Ectodermal cell (in vitro differentiated cells): ENCODE measurements around the gene RNF13.

Source experiments
- H3K27ac ChIP-seq: 2 replicates; pipeline ENCODE4 v1.7.0; 2013; ENCODE audit warnings: mild to moderate bottlenecking, low read depth, low read length; ENCODE audit not compliant: insufficient read depth, poor library complexity, severe bottlenecking
- H3K27me3 ChIP-seq: 2 replicates; pipeline ENCODE4 v1.7.0; 2013; ENCODE audit warnings: mild to moderate bottlenecking, low read length; ENCODE audit not compliant: insufficient read depth, control insufficient read depth, poor library complexity, severe bottlenecking
- H3K36me3 ChIP-seq: one replicate; pipeline ENCODE4 v1.7.0; 2013; ENCODE audit warnings: low read length; ENCODE audit not compliant: control insufficient read depth, insufficient read depth
- H3K4me1 ChIP-seq: one replicate; pipeline ENCODE4 v1.7.0; 2013; ENCODE audit warnings: low read length; ENCODE audit not compliant: control insufficient read depth, insufficient read depth
- H3K4me3 ChIP-seq: 2 replicates; pipeline ENCODE4 v1.7.0; 2013; ENCODE audit warnings: low read depth, low read length, control low read depth; ENCODE audit not compliant: insufficient read depth
- H3K9me3 ChIP-seq: 2 replicates; pipeline ENCODE4 v1.7.0; 2013; ENCODE audit warnings: mild to moderate bottlenecking, low read length, moderate library complexity; ENCODE audit not compliant: control insufficient read depth
- WGBS, 2 experiments: methylation state at CpG; one replicate each; pipeline ENCODE4 v1.1.7; 2013; ENCODE audit warnings: missing lambda C conversion rate in 2 of 2; 5-methylcytosine and 5-hydroxymethylcytosine counted together

Gene RNF13

DNA sequence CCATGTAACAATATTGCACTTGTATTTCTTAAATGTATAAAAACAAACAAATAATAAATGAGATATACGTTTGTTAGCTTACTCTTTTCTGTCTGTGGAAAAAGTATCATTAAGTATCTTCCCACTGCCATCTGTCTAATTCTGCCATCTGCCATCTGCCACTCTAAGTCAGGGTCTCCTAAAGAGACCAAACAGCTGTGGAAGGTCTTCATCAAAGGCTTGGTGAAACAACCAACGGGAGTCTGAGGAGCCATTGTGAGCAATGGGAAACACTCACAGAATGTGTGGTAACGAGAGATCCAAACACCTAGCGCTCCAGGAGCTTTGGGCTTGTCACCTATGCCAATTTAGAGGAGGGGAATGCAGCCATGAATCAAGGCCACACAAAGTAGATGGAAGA lies 186.4 kb downstream of the RNF13 start:
- H3K36me3 ChIP-seq: no peaks in the 10 kb centered on the region
- H3K27ac ChIP-seq: no peak overlapping the region
- peaks cover 2% of the 10 kb centered on the region for H3K9me3 ChIP-seq
- H3K4me3 ChIP-seq: no peak overlapping the region
- no peaks in the 10 kb centered on the region for H3K4me1 ChIP-seq
- 92 to 97% methylated on average over 3 to 4 of the region's 4 CpGs for WGBS, 2 experiments
- no peaks in the 10 kb centered on the region for H3K27me3 ChIP-seq

DNA sequence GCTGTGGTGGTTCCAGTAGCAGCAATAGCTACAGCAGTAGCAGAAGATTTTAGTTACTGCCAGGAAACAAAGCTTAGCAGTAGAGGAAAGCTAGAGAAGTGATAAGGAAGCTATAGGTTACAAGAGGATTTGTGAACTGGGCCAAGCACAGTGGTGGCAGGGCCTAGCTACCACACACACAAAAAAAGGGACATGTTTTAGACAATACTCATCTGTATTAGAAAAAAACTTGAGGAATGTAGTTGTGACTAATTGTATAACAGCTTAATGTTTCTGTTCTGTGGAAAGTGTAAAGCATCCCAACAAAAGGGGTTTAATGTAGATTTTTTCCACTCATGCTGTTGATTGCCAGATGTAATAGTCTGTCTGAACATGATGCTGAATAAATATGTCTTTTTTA lies 187.6 kb downstream of the RNF13 start:
- Histone ChIP-seq H3K27ac (no peak overlapping the region), H3K4me3 (no peak overlapping the region), H3K9me3 (peaks cover 2% of the 10 kb centered on the region), H3K4me1 (no peaks in the 10 kb centered on the region), H3K36me3 (no peaks in the 10 kb centered on the region), H3K27me3 (no peaks in the 10 kb centered on the region)

DNA sequence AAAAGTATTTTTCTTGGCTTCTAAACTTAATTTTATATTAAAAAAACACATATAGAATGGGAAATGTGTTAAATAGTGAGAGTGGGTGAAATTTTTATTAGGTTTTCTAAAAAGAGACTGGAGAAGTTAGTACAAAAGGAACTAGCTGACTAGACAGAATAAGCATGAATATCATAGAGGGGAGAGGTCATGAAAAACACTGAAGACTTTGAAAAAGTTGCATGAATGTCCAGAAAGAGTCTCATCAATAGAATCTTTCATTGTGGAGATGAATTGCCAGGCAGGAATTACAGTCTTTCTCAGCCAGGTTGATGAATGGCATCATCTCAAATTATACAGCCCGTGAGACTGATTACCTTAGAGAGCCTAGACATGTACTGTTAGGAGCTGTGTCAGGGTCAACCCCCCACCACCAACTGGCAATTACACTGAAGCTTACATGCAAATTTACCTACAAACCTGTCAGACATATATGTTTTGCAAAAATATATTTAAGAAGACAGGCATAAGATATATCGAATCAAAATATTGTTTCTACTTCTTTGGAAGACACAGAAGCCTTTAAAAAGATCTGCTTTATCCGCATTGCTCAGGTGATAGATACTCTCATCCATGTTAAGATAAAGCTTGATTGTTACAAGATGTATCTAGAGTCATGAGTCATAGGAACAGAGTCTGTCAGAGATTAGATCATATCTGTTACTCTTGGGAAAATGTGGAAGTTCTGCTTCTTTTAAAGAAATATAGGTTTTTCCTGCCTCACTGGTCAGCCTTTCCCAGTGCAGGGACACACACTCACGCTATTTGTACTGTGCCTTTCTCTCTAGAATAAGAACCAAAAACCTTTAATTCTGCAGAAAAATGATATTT lies 192.5 kb downstream of the RNF13 start:
- WGBS, 2 experiments: 98 to 100% methylated on average over 4 of the region's 4 CpGs
- Histone ChIP-seq H3K4me3 (no peak overlapping the region), H3K27ac (no peak overlapping the region), H3K9me3 (no peaks in the 10 kb centered on the region), H3K27me3 (no peaks in the 10 kb centered on the region), H3K4me1 (no peaks in the 10 kb centered on the region), H3K36me3 (no peaks in the 10 kb centered on the region)

GRCh38 chr3:150006794-150007193 lies 193.8 kb downstream of the RNF13 start:
- H3K27me3 ChIP-seq: no peaks in the 10 kb centered on the region
- no peak overlapping the region for H3K27ac ChIP-seq
- no peaks in the 10 kb centered on the region for H3K4me1 ChIP-seq
- H3K4me3 ChIP-seq: no peak overlapping the region
- no peaks in the 10 kb centered on the region for H3K36me3 ChIP-seq
- no peaks in the 10 kb centered on the region for H3K9me3 ChIP-seq
